Measurements from ENCODE around the gene PDE4D. TPM values are rescaled to one million over a fixed set of nuclear protein-coding genes. Genes with fewer than 3 reads are reported as not detected.
A peak's percentile ranks its signal among the peaks of the same experiment; 100 is the strongest.

Gene PDE4D
- total RNA-seq, 1 experiment from 2014 or later, result 5.3 TPM

DNA sequence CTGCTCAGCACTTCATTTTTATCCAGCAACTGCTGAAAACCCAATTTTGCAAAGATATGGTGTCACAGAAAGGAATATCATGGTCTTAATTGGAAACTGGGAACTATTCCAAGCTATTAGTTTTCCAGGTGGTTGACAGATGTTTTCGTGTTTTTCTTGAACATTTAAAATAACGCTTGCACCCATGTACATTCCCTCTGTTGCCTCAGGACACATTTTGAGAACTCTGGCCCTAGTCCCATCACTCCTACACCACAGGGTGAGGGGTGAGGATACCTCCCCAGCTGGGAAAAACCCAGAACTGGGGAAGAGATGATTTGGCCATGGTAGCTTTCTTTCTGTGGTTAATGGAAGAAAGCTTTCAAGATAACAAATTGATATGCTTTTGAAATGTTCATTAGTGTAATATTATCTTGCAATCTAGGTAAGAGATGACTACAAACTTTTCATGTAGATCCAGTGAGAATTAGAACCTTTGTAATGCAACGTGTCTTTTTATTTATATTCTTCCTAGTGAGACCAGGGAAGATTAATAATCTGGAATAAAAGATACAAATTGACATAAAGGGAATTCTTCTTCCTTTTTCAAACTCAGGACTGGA lies 683.7 kb downstream of the PDE4D start:
- Histone ChIP-seq H3K4me3 (ENCODE audit: insufficient read depth, low read depth, low read length) (no peak overlapping the region), H3K36me3 (replicated peaks; ENCODE audit: control insufficient read depth, insufficient read depth, low read length) (no peaks in the 10 kb centered on the region), H3K27me3 (ENCODE audit: control insufficient read depth, insufficient read depth, low read length) (no peaks in the 10 kb centered on the region)
- no peak for DNase-seq

GRCh38 chr5:59208474-59208873 lies 685.1 kb downstream of the PDE4D start:
- Histone ChIP-seq H3K27me3 (ENCODE audit: control insufficient read depth, insufficient read depth, low read length) (no peaks in the 10 kb centered on the region), H3K4me3 (ENCODE audit: insufficient read depth, low read depth, low read length) (no peak overlapping the region), H3K36me3 (replicated peaks; ENCODE audit: control insufficient read depth, insufficient read depth, low read length) (no peaks in the 10 kb centered on the region)
- DNase-seq, result no peak

GRCh38 chr5:59207401-59207800 lies 686.1 kb downstream of the PDE4D start:
- H3K27me3 ChIP-seq (ENCODE audit: control insufficient read depth, insufficient read depth, low read length), result no peaks in the 10 kb centered on the region
- DNase-seq, result no peak
- H3K4me3 ChIP-seq (ENCODE audit: insufficient read depth, low read depth, low read length), result no peak overlapping the region
- no peaks in the 10 kb centered on the region for H3K36me3 ChIP-seq (replicated peaks; ENCODE audit: control insufficient read depth, insufficient read depth, low read length)

DNA sequence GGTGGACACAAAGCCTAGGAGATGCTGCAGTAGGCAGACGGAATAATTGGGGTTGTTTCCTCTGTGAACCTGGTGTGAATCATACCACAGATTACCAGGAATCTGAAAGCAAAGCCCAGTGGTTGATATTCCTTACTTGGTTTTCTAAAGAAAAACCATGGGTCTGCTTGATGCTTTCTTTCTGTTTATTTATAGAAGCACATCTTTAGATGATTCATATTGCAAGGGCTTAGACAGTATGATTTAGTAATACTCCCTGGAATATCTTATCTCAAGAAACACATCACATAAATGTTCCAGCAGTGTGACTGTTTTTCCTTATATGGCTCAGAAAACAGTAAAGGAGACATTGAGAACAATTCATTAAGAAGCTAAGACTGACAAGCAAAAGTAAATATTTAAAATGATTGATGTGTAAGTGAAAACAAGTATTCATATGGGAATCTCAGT lies 687.4 kb downstream of the PDE4D start:
- no peak for DNase-seq
- no peaks in the 10 kb centered on the region for H3K36me3 ChIP-seq (replicated peaks; ENCODE audit: control insufficient read depth, insufficient read depth, low read length)

GRCh38 chr5:59204114-59204897 lies 689.2 kb downstream of the PDE4D start:
- Histone ChIP-seq H3K36me3 (replicated peaks; ENCODE audit: control insufficient read depth, insufficient read depth, low read length) (no peaks in the 10 kb centered on the region), H3K27me3 (ENCODE audit: control insufficient read depth, insufficient read depth, low read length) (no peaks in the 10 kb centered on the region), H3K4me3 (ENCODE audit: insufficient read depth, low read depth, low read length) (no peak overlapping the region)
- DNase-seq, result no peak

More for the DNA sequence above, 687.4 kb downstream of the PDE4D start:
- Histone ChIP-seq H3K4me3 (ENCODE audit: insufficient read depth, low read depth, low read length) (no peak overlapping the region), H3K27me3 (ENCODE audit: control insufficient read depth, insufficient read depth, low read length) (no peaks in the 10 kb centered on the region)

DNA sequence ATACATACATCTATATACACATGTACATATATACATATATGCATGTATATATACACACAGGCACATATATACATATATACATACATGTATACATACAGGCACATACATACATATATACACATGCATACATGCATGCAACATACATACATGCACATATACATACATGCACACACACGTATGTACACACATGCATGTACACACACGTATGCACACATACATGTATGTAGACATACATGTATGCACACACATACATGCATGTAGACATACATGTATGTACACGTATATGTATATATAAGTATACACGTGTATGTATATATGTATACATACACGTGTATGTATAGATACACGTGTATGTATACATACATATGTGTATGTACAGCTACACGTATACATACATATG lies 693.7 kb downstream of the PDE4D start:
- no peak for DNase-seq
- Histone ChIP-seq H3K4me3 (ENCODE audit: insufficient read depth, low read depth, low read length) (no peak overlapping the region), H3K36me3 (replicated peaks; ENCODE audit: control insufficient read depth, insufficient read depth, low read length) (no peaks in the 10 kb centered on the region), H3K27me3 (ENCODE audit: control insufficient read depth, insufficient read depth, low read length) (no peaks in the 10 kb centered on the region)

DNA sequence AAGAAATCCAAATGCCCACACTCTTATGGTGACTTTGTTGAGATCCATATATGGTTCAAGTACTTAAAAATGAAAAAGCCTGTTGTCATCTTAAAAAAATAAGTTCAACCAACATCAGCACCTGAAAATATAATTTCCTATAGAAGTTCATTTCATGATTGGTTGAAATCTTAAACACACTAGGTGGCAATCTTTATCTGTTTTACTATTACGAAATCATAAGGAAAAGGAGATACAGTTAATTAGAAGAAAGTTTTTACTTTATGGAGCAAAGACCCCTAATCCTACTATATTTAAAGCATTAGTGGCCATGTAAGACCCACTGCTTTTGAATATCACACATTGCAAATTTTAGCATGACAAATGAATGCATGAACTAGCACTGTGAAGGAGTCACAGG lies 694.7 kb downstream of the PDE4D start:
- Histone ChIP-seq H3K27me3 (ENCODE audit: control insufficient read depth, insufficient read depth, low read length) (no peaks in the 10 kb centered on the region), H3K36me3 (replicated peaks; ENCODE audit: control insufficient read depth, insufficient read depth, low read length) (no peaks in the 10 kb centered on the region), H3K4me3 (ENCODE audit: insufficient read depth, low read depth, low read length) (no peak overlapping the region)
- DNase-seq, result no peak

DNA sequence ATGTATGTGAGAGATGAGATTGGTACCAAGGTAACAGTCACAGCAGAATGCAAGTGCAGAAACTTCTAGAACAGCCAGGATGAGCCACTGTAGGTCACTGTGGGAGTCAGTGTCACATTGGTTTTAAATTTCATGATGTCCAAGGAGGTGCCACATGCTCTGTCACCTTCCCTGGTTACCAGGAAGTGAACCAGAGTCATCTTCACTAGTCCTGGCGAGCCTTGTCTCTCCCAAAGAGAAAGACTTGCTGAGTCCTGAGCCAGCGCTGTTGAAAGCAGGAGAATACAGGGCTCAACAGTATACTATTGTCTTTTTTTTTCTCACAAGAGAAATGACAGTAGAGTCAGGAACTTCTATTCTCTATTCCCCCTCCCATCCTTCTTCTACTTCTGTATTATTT lies 695.2 kb downstream of the PDE4D start:
- H3K27me3 ChIP-seq (ENCODE audit: control insufficient read depth, insufficient read depth, low read length), result no peaks in the 10 kb centered on the region
- no peak for DNase-seq
- H3K4me3 ChIP-seq (ENCODE audit: insufficient read depth, low read depth, low read length), result no peak overlapping the region

GRCh38 chr5:59197911-59198310 lies 695.6 kb downstream of the PDE4D start:
- H3K36me3 ChIP-seq (replicated peaks; ENCODE audit: control insufficient read depth, insufficient read depth, low read length), result no peaks in the 10 kb centered on the region
- no peak for DNase-seq

More for the DNA sequence above, 695.2 kb downstream of the PDE4D start:
- H3K36me3 ChIP-seq (replicated peaks; ENCODE audit: control insufficient read depth, insufficient read depth, low read length), result no peaks in the 10 kb centered on the region

DNA sequence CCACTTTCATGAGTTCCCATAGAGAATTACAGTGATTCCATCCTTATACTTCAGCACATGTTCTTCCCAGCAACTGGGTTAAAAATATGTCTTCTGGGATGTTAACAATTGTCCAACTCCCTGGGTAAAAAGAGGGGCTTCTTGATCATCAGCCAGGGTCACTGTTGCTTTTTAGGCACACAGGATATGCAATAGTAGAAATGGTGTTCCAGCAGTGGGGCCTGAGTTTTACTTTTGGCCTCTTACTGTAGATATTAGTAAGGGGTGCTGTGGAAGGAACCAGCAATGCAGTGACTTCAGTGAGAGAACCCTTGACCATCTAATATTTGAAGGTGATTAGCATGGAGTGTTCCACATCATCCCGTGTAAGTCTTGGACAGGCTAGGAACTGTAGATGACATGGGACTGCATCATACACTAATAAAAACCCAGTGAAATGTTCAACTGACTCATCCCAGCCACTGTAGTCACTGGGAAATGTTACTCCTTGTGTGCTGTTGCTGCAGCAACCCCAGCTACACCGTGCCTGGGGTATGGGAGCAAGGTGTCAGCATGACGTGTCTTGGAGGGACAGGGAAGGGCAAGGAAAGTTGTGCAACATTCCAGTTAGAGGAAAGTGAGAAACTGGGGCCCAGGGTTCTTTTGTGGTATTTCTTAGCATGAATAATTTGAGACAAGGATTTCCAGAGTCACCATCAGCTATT lies 699.8 kb downstream of the PDE4D start:
- no peaks in the 10 kb centered on the region for H3K36me3 ChIP-seq (replicated peaks; ENCODE audit: control insufficient read depth, insufficient read depth, low read length)
- no peak for DNase-seq
- H3K27me3 ChIP-seq (ENCODE audit: control insufficient read depth, insufficient read depth, low read length), result no peaks in the 10 kb centered on the region
- no peak overlapping the region for H3K4me3 ChIP-seq (ENCODE audit: insufficient read depth, low read depth, low read length)

More at GRCh38 chr5:59197911-59198310, 695.6 kb downstream of the PDE4D start:
- Histone ChIP-seq H3K27me3 (ENCODE audit: control insufficient read depth, insufficient read depth, low read length) (no peaks in the 10 kb centered on the region), H3K4me3 (ENCODE audit: insufficient read depth, low read depth, low read length) (no peak overlapping the region)

GRCh38 chr5:59190746-59191145 lies 702.8 kb downstream of the PDE4D start:
- Histone ChIP-seq H3K36me3 (replicated peaks; ENCODE audit: control insufficient read depth, insufficient read depth, low read length) (no peaks in the 10 kb centered on the region), H3K4me3 (ENCODE audit: insufficient read depth, low read depth, low read length) (no peak overlapping the region), H3K27me3 (ENCODE audit: control insufficient read depth, insufficient read depth, low read length) (no peaks in the 10 kb centered on the region)
- no peak for DNase-seq

- DNase-seq, result no peak
- Histone ChIP-seq H3K36me3 (replicated peaks; ENCODE audit: control insufficient read depth, insufficient read depth, low read length) (no peaks in the 10 kb centered on the region), H3K4me3 (ENCODE audit: insufficient read depth, low read depth, low read length) (no peak overlapping the region), H3K27me3 (ENCODE audit: control insufficient read depth, insufficient read depth, low read length) (no peaks in the 10 kb centered on the region)
Observed at GRCh38 chr5:59189472-59190244, 703.9 kb downstream of the PDE4D start.

DNA sequence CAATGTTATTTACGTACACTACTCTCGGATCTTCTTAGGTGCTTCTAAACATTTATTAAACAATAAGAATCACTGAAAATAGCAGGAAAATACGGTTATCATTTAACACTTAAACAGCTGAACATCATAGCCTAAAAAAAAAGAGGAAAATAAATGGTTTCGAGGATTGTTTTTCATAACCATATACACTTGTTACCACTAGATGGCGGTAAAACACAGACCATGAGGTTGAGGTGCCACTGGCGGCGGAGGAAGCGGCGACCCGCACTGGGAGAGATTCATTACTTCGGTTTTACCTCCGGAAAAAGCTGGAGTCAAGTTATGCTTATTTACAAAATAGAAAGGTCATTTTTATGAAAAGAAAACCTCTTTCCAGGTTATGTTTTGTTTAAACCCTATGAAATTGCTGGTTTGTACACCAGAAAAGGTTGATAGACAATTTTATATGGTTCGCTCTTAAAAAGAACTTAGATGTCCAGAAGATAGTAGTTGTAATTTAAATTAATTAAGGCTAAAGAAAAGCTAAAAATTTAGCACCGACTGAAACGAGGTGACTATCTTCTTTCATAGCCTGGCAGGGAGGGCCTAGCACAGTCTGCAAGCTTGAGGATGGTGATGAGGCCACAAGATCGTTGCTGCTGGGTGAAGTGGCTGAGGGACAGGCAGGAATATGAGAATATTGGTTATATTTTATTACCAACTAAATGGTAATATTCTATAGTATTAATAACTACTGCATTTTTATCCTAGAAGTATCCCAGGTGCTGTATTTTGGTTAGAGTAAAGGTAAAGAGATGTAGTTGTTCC lies 704.9 kb downstream of the PDE4D start:
- no peaks in the 10 kb centered on the region for H3K36me3 ChIP-seq (replicated peaks; ENCODE audit: control insufficient read depth, insufficient read depth, low read length)
- peak; percentile 10 for DNase-seq
- no peaks in the 10 kb centered on the region for H3K27me3 ChIP-seq (ENCODE audit: control insufficient read depth, insufficient read depth, low read length)
- H3K4me3 ChIP-seq (ENCODE audit: insufficient read depth, low read depth, low read length), result no peak overlapping the region

GRCh38 chr5:59187857-59188256 lies 705.7 kb downstream of the PDE4D start:
- Histone ChIP-seq H3K36me3 (replicated peaks; ENCODE audit: control insufficient read depth, insufficient read depth, low read length) (no peaks in the 10 kb centered on the region), H3K27me3 (ENCODE audit: control insufficient read depth, insufficient read depth, low read length) (no peaks in the 10 kb centered on the region), H3K4me3 (ENCODE audit: insufficient read depth, low read depth, low read length) (no peak overlapping the region)
- DNase-seq, result no peak

Data from H7 (cell line).